SK-N-SH (cell line): Measurements from ENCODE around the gene PLGRKT.

Experiments
- ELF1 ChIP-seq: IDR thresholded peaks from 2 replicates; pipeline ENCODE4 v1.4.0; 2012
- GABPA ChIP-seq: IDR thresholded peaks from 2 replicates; pipeline ENCODE4 v1.4.0; 2012; ENCODE audit warnings: low read depth, mild to moderate bottlenecking
- MXI1 ChIP-seq: IDR thresholded peaks from 2 replicates; pipeline ENCODE4 v1.6.1; 2012; ENCODE audit warnings: mild to moderate bottlenecking, low read depth, low read length, improper control_type of control experiment
- POLR2AphosphoS5 ChIP-seq: IDR thresholded peaks from 2 replicates; pipeline ENCODE4 v1.6.1; 2012; ENCODE audit warnings: low read depth, low read length
- RCOR1 ChIP-seq: fragments of 150-350 bp; IDR thresholded peaks from 2 replicates; pipeline ENCODE4 v1.6.1; 2017; ENCODE audit warnings: antibody characterized with exemption, low read length
- SIN3A ChIP-seq: IDR thresholded peaks from 2 replicates; pipeline ENCODE4 v1.6.1; 2012; ENCODE audit warnings: low read depth, mild to moderate bottlenecking, low read length, moderate library complexity, borderline replicate concordance
- TCF12 ChIP-seq: IDR thresholded peaks from 2 replicates; pipeline ENCODE4 v1.4.0; 2012
- TEAD4 ChIP-seq: IDR thresholded peaks from 2 replicates; pipeline ENCODE4 v1.4.0; 2012; ENCODE audit warnings: mild to moderate bottlenecking, borderline replicate concordance; ENCODE audit not compliant: insufficient read depth
- YY1 ChIP-seq: IDR thresholded peaks from 2 replicates; pipeline ENCODE4 v1.4.0; 2012; ENCODE audit warnings: low read depth, mild to moderate bottlenecking
- TF ChIP-seq, protein P1 (sequence below): fragments of 200-600 bp; sonication (generic); IDR thresholded peaks from 2 replicates; pipeline ENCODE4 v1.6.1; 2017; ENCODE audit warnings: antibody characterized with exemption, mild to moderate bottlenecking, moderate library complexity
- TF ChIP-seq, protein P2 (sequence below): fragments of 150-350 bp; IDR thresholded peaks from 2 replicates; pipeline ENCODE4 v1.6.1; 2017; ENCODE audit warnings: antibody characterized with exemption, low read length, low read depth, borderline replicate concordance

DNA sequence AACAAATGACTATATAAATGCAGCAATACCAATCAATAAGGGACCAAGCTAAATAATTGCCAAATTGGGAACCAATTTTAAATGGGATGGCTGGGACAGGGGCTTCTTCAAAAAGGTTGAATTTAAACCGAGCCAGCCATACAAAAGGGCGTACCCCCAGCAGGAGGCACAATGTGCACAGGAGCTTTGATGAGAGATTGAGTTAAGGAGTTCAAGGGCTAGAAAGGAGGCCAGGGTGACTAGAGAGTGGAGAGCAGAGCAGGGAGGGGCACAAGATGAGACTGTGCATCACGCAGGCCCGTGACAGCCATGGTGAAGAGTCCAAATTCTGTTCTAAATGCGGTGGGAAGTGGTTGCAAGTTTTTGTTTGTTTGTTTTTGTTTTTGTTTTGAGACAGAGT is 49.3 kb upstream of the PLGRKT start:
- TF ChIP-seq YY1 (no peak), SIN3A (no peak), POLR2AphosphoS5 (no peak), TCF12 (no peak), MXI1 (no peak), ELF1 (no peak), GABPA (no peak), TEAD4 (no peak), RCOR1 (no peak)
- TF ChIP-seq, protein P1, sequence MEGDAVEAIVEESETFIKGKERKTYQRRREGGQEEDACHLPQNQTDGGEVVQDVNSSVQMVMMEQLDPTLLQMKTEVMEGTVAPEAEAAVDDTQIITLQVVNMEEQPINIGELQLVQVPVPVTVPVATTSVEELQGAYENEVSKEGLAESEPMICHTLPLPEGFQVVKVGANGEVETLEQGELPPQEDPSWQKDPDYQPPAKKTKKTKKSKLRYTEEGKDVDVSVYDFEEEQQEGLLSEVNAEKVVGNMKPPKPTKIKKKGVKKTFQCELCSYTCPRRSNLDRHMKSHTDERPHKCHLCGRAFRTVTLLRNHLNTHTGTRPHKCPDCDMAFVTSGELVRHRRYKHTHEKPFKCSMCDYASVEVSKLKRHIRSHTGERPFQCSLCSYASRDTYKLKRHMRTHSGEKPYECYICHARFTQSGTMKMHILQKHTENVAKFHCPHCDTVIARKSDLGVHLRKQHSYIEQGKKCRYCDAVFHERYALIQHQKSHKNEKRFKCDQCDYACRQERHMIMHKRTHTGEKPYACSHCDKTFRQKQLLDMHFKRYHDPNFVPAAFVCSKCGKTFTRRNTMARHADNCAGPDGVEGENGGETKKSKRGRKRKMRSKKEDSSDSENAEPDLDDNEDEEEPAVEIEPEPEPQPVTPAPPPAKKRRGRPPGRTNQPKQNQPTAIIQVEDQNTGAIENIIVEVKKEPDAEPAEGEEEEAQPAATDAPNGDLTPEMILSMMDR, result no peak
- TF ChIP-seq, protein P2, sequence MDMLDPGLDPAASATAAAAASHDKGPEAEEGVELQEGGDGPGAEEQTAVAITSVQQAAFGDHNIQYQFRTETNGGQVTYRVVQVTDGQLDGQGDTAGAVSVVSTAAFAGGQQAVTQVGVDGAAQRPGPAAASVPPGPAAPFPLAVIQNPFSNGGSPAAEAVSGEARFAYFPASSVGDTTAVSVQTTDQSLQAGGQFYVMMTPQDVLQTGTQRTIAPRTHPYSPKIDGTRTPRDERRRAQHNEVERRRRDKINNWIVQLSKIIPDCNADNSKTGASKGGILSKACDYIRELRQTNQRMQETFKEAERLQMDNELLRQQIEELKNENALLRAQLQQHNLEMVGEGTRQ, result no peak
